IMR-90 (cell line): ENCODE data around the gene CAVIN2. TPM values are rescaled to one million over a fixed set of nuclear protein-coding genes. Genes with fewer than 3 reads are reported as not detected.
"Not testable (repeated sequence)": the region's sequence is repeated elsewhere in the genome, so short reads cannot be mapped to it uniquely, and the experiment has no call there.

Source experiments
- ATAC-seq: fragments of 200-7000 bp; cut with Tn5 transposase; 2 replicates; pipeline ENCODE4 v1.9.1; 2020; ENCODE audit warnings: low read depth, mild to moderate bottlenecking, moderate library complexity
- BruUV-seq: library from RNA; stranded (reverse); fragments of 400-500 nt; replicated peaks from 2 replicates; lab custom pipeline; 2021; lab: Mats Ljungman, UMichigan
- CTCF ChIA-PET: fragments of 300-600 bp; formaldehyde crosslinking; extraction: SDS; loops from one replicate; lab custom pipeline; 2021; ENCODE audit warnings: antibody characterized with exemption; lab: Yijun Ruan, JAX
- POLR2A ChIA-PET: fragments of 300-600 bp; sonication (Branson Sonifier 250); formaldehyde crosslinking; loops from one replicate; lab custom pipeline; 2022; ENCODE audit warnings: antibody characterized with exemption; ENCODE audit not compliant: unreplicated experiment; lab: Charles Lee
- DNase-seq: peaks from one replicate; pipeline ENCODE4 v3.0.0; 2013
- H2AFZ ChIP-seq: replicated peaks from 2 replicates; pipeline ENCODE3; 2013; ENCODE audit warnings: low read length, mild to moderate bottlenecking; ENCODE audit not compliant: poor library complexity
- H2AK5ac ChIP-seq: 2 replicates; pipeline ENCODE4 v1.6.1; 2013; ENCODE audit warnings: low read depth, low read length, inconsistent platforms
- H2AK9ac ChIP-seq: replicated peaks from 2 replicates; pipeline ENCODE3; 2013; ENCODE audit warnings: mild to moderate bottlenecking, low read depth, low read length, moderate library complexity; ENCODE audit not compliant: poor library complexity
- H2BK120ac ChIP-seq: 2 replicates; pipeline ENCODE4 v1.6.1; 2013; ENCODE audit warnings: low read depth, low read length, inconsistent platforms
- H2BK15ac ChIP-seq: 3 replicates; pipeline ENCODE4 v1.6.1; 2013; ENCODE audit warnings: low read depth, low read length, inconsistent platforms
- H2BK20ac ChIP-seq: 2 replicates; pipeline ENCODE4 v1.6.1; 2013; ENCODE audit warnings: low read depth, mild to moderate bottlenecking, inconsistent platforms, low read length, moderate library complexity
- H2BK5ac ChIP-seq: 2 replicates; pipeline ENCODE4 v1.6.1; 2013; ENCODE audit warnings: mild to moderate bottlenecking, low read depth, low read length, inconsistent platforms; ENCODE audit not compliant: poor library complexity, severe bottlenecking
- H3K14ac ChIP-seq: replicated peaks from 2 replicates; pipeline ENCODE4 v1.6.1; 2013; ENCODE audit warnings: low read depth, low read length, inconsistent platforms
- H3K18ac ChIP-seq: 2 replicates; pipeline ENCODE4 v1.6.1; 2013; ENCODE audit warnings: low read depth, low read length, control low read depth
- H3K23ac ChIP-seq: 2 replicates; pipeline ENCODE4 v1.6.1; 2013; ENCODE audit warnings: low read depth, low read length, inconsistent platforms
- H3K27ac ChIP-seq: 2 replicates; pipeline ENCODE4 v1.5.1; 2013; ENCODE audit warnings: mild to moderate bottlenecking, control low read depth, low read length; ENCODE audit not compliant: insufficient read depth
- H3K27me3 ChIP-seq: 2 replicates; pipeline ENCODE4 v1.6.1; 2013; ENCODE audit warnings: low read length; ENCODE audit not compliant: control insufficient read depth, insufficient read depth
- H3K36me3 ChIP-seq: 2 replicates; pipeline ENCODE4 v1.6.1; 2013; ENCODE audit warnings: low read length, mixed read lengths; ENCODE audit not compliant: control insufficient read depth, insufficient read depth
- H3K4ac ChIP-seq: 2 replicates; pipeline ENCODE4 v1.6.1; 2013; ENCODE audit warnings: low read depth, low read length, inconsistent platforms
- H3K4me1 ChIP-seq: 2 replicates; pipeline ENCODE4 v1.6.1; 2013; ENCODE audit warnings: low read length, mixed read lengths; ENCODE audit not compliant: control insufficient read depth, insufficient read depth
- H3K4me2 ChIP-seq: 2 replicates; pipeline ENCODE4 v1.6.1; 2013; ENCODE audit warnings: low read depth, mild to moderate bottlenecking, control low read depth, low read length, moderate library complexity
- H3K4me3 ChIP-seq: 2 replicates; pipeline ENCODE4 v1.5.1; 2013; ENCODE audit warnings: low read depth, mild to moderate bottlenecking, control low read depth, low read length, moderate library complexity; ENCODE audit not compliant: insufficient read depth
- H3K56ac ChIP-seq: 2 replicates; pipeline ENCODE4 v1.6.1; 2013; ENCODE audit warnings: low read length, inconsistent platforms; ENCODE audit not compliant: insufficient read depth; ENCODE audit errors: extremely low read depth
- H3K79me1 ChIP-seq, 2 experiments: 2 replicates each; pipeline ENCODE4 v1.6.1; 2013; ENCODE audit warnings: low read length in 2 of 2, inconsistent platforms in 1 of 2, low read depth in 1 of 2
- H3K9ac ChIP-seq: 2 replicates; pipeline ENCODE4 v1.6.1; 2013; ENCODE audit warnings: low read depth, low read length, control low read depth
- H3K9me1 ChIP-seq: 2 replicates; pipeline ENCODE4 v1.6.1; 2013; ENCODE audit warnings: low read length, inconsistent platforms; ENCODE audit not compliant: insufficient read depth
- H3K9me3 ChIP-seq: 2 replicates; pipeline ENCODE4 v1.6.1; 2013; ENCODE audit warnings: low read length; ENCODE audit not compliant: control insufficient read depth, insufficient read depth
- H4K20me1 ChIP-seq: 2 replicates; pipeline ENCODE4 v1.6.1; 2013; ENCODE audit warnings: low read length, inconsistent platforms; ENCODE audit not compliant: insufficient read depth
- H4K5ac ChIP-seq: 2 replicates; pipeline ENCODE4 v1.6.1; 2013; ENCODE audit warnings: mild to moderate bottlenecking, low read depth, low read length, control low read depth
- H4K8ac ChIP-seq, 2 experiments: 2 replicates each; pipeline ENCODE4 v1.6.1; 2013; ENCODE audit warnings: low read depth in 2 of 2, low read length in 2 of 2, control low read depth in 1 of 2, inconsistent platforms in 1 of 2
- H4K91ac ChIP-seq: 2 replicates; pipeline ENCODE4 v1.6.1; 2013; ENCODE audit warnings: low read depth, low read length, inconsistent platforms; ENCODE audit not compliant: insufficient read depth
- BHLHE40 ChIP-seq: fragments of 150-350 bp; IDR thresholded peaks from 2 replicates; pipeline ENCODE4 v1.6.1; 2016; ENCODE audit warnings: mild to moderate bottlenecking, low read depth, low read length
- FOS ChIP-seq: fragments of 150-350 bp; IDR thresholded peaks from 2 replicates; pipeline ENCODE4 v1.6.1; 2016; ENCODE audit warnings: low read depth, low read length
- MAZ ChIP-seq: IDR thresholded peaks from 2 replicates; pipeline ENCODE4 v1.6.1; 2012; ENCODE audit warnings: low read depth, mild to moderate bottlenecking, low read length, improper control_type of control experiment, moderate library complexity, borderline replicate concordance
- MXI1 ChIP-seq: IDR thresholded peaks from 2 replicates; pipeline ENCODE4 v1.6.1; 2012; ENCODE audit warnings: low read depth, mild to moderate bottlenecking, low read length, moderate library complexity, borderline replicate concordance
- NFE2L2 ChIP-seq: fragments of 150-350 bp; IDR thresholded peaks from 2 replicates; pipeline ENCODE4 v1.6.1; 2016; ENCODE audit warnings: low read depth, mild to moderate bottlenecking, low read length
- RAD21 ChIP-seq: IDR thresholded peaks from 2 replicates; pipeline ENCODE4 v1.6.1; 2012; ENCODE audit warnings: low read length, improper control_type of control experiment
- RCOR1 ChIP-seq: IDR thresholded peaks from 2 replicates; pipeline ENCODE4 v1.6.1; 2012; ENCODE audit warnings: mild to moderate bottlenecking, low read length, improper control_type of control experiment; ENCODE audit not compliant: insufficient replicate concordance
- RFX5 ChIP-seq: IDR thresholded peaks from 2 replicates; pipeline ENCODE4 v1.8.0; 2012; ENCODE audit warnings: low read depth, mild to moderate bottlenecking, low read length, moderate library complexity
- SMC3 ChIP-seq: fragments of 150-350 bp; IDR thresholded peaks from 2 replicates; pipeline ENCODE4 v1.6.1; 2016; ENCODE audit warnings: low read depth, mild to moderate bottlenecking, antibody characterized with exemption, low read length, moderate library complexity
- WGBS, 2 experiments: methylation state at CpG; one replicate each; pipeline versions ENCODE4 v1.1.5 to v1.1.7; 2013; ENCODE audit warnings: missing lambda C conversion rate in 2 of 2; ENCODE audit not compliant: insufficient read length in 1 of 2; ENCODE audit errors: extremely low coverage in 2 of 2; 5-methylcytosine and 5-hydroxymethylcytosine counted together
- dilution Hi-C: fragments of 300-500 bp; cut with HindIII; formaldehyde crosslinking; loops from one replicate; pipeline ENCODE4 v1.14.3; 2018; ENCODE audit warnings: low sequenced_read_pairs; ENCODE audit not compliant: unreplicated experiment
- in situ Hi-C: fragments of 300-500 bp; cut with MboI; formaldehyde crosslinking; loops from 3 replicates; pipeline ENCODE4 v1.14.3; 2019; ENCODE audit warnings: low sequenced_read_pairs, inconsistent platforms, mixed read lengths
- intact Hi-C: fragments of 100-400 bp; cut with micrococcal nuclease; formaldehyde crosslinking; loops from 2 replicates; pipeline ENCODE4 v1.10.0; 2022
- polyA plus RNA-seq, 3 experiments: library from polyadenylated mRNA; depleted of rRNA; stranded (reverse); fragments of >200 nt; gene quantifications; 2 replicates each; pipeline ENCODE4 v1.2.3, GENCODE V29; 2012; ENCODE audit warnings: low replicate concordance in 1 of 3
- total RNA-seq: library from RNA; depleted of rRNA; stranded (reverse); fragments of >200 nt; gene quantifications from 2 replicates; pipeline ENCODE4 v1.2.3, GENCODE V29; 2012

The CAVIN2 gene
- total and polyA plus RNA-seq, 2 of the 4 experiments (the other 2 are of a cell fraction) = 7.7 to 11.5 TPM

DNA sequence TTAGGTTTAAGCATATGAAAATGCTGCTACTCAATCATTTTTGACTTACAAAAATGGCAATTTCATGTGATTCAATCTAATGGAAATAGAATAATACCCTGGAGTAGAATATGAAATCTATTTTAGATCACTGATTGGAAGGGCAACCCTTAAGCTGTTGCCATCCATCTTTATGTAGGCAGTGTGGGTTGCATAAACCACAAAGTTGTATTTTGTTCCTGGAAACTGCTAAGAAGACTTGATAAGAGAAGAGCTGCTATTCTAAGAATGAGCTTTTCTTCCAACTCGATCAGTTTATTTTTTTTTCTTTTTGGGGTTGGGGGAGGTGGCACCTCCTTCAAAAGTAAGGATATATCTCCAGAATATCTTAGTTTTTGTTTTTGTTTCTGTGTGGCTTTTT is 60.2 kb downstream of the CAVIN2 start:
- DNase-seq (no peak), ATAC-seq (no peak)
- Histone ChIP-seq H2BK5ac (no peak overlapping the region), H3K9ac (no peak overlapping the region), H2BK120ac (no peak overlapping the region), H2BK15ac (no peak overlapping the region), H2AK5ac (no peak overlapping the region), H3K18ac (no peak overlapping the region), H4K20me1 (no peaks in the 10 kb centered on the region), H3K56ac (no peak overlapping the region), H4K8ac (no peak overlapping the region), H3K27ac (no peak overlapping the region), H3K4ac (no peak overlapping the region), H3K4me3 (no peak overlapping the region), H3K4me1 (peaks cover 4% of the 10 kb centered on the region; the same call in 1 of the 2 replicates), H4K91ac (no peak overlapping the region), H3K4me2 (no peak overlapping the region), H3K14ac (no peak overlapping the region), H4K5ac (no peak overlapping the region), H3K36me3 (no peaks in the 10 kb centered on the region), H3K27me3 (peaks cover 8% of the 10 kb centered on the region), H2BK20ac (no peak overlapping the region), H3K23ac (no peak overlapping the region), H3K9me1 (no peaks in the 10 kb centered on the region), H3K9me3 (no peaks in the 10 kb centered on the region), H3K79me1 (no peaks in the 10 kb centered on the region), H2AFZ (no peak overlapping the region), H2AK9ac (no peak overlapping the region)
- ChIA-PET POLR2A (interaction anchor here (1.3 kb wide), 1 partner anchor 91 kb away, joined by 4 read pairs; no protein-coding TSS in a partner anchor), CTCF (interaction anchor here (1.4 kb wide), 1 partner anchor 16 kb away, joined by 3 read pairs; no protein-coding TSS in a partner anchor)
- in situ Hi-C loops (no loop called here), dilution Hi-C loops (no loop called here), intact Hi-C loops (no loop called here)
- no TSS peak for BruUV-seq
- no peak for TF ChIP-seq RCOR1
- no peak for TF ChIP-seq RFX5
- no peak for TF ChIP-seq SMC3
- TF ChIP-seq BHLHE40 = no peak
- TF ChIP-seq MAZ = no peak
- no peak for TF ChIP-seq MXI1
- TF ChIP-seq FOS = no peak
- TF ChIP-seq NFE2L2 = no peak
- TF ChIP-seq RAD21 = no peak
- no CpG with 5 or more reads among the region's 1 CpG for WGBS, 2 experiments

DNA sequence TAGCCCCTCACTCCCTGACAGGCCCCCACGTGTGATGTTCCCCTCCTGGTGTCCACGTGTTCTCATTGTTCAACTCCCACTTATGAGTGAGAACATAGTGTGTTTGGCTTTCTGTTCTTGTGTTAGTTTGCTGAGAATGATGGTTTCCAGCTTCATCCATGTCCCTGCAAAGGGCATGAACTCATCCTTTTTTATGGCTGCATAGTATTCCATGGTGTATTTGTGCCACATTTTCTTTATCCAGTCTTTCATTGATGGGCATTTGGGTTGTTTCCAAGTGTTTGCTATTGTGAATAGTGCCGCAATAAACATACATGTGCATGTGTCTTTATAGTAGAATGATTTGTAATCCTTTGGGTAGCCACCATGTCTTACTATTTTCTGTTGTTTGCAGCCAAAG is 61.2 kb downstream of the CAVIN2 start:
- in situ Hi-C loops, H3K4ac ChIP-seq, H3K9ac ChIP-seq, H4K5ac ChIP-seq, ATAC-seq, H2AK9ac ChIP-seq, H3K14ac ChIP-seq, H3K9me1 ChIP-seq, H3K4me1 ChIP-seq, H3K4me3 ChIP-seq, H3K23ac ChIP-seq, H2AK5ac ChIP-seq, H4K91ac ChIP-seq, DNase-seq, H3K27me3 ChIP-seq, H3K4me2 ChIP-seq, H3K9me3 ChIP-seq, CTCF ChIA-PET, H3K79me1 ChIP-seq, H4K8ac ChIP-seq, H4K20me1 ChIP-seq, H2BK15ac ChIP-seq, intact Hi-C loops, H3K36me3 ChIP-seq, POLR2A ChIA-PET, H2BK20ac ChIP-seq, dilution Hi-C loops, BruUV-seq, H3K27ac ChIP-seq, H2AFZ ChIP-seq, H3K56ac ChIP-seq, H2BK120ac ChIP-seq, H2BK5ac ChIP-seq, H3K18ac ChIP-seq: not testable (repeated sequence)
- WGBS, 2 experiments = no CpG with 5 or more reads among the region's 3 CpGs
